Germinal center (tissue), 1 donor: ENCODE results near the gene PARVB.
"Not testable (repeated sequence)": the region's sequence is repeated elsewhere in the genome, so short reads cannot be mapped to it uniquely, and the experiment has no call there.

Experiments used
- DNase-seq: peaks from one replicate; pipeline ENCODE4 v3.0.0; 2012; ENCODE audit warnings: mixed read lengths, low spot score

PARVB gene

GRCh38 chr22:44110656-44111055 lies 86.6 kb downstream of the PARVB start:
- not testable (repeated sequence) for DNase-seq

- no peak for DNase-seq
Measured at GRCh38 chr22:44111562-44112155, 87.6 kb downstream of the PARVB start.

- no peak for DNase-seq
Measured at GRCh38 chr22:44112191-44112590, 88.1 kb downstream of the PARVB start.

- no peak for DNase-seq
Measured at GRCh38 chr22:44116331-44116730, 92.2 kb downstream of the PARVB start.

GRCh38 chr22:44116755-44117684 lies 92.9 kb downstream of the PARVB start:
- no peak for DNase-seq

GRCh38 chr22:44117746-44118145 lies 93.6 kb downstream of the PARVB start:
- DNase-seq, result no peak

DNA sequence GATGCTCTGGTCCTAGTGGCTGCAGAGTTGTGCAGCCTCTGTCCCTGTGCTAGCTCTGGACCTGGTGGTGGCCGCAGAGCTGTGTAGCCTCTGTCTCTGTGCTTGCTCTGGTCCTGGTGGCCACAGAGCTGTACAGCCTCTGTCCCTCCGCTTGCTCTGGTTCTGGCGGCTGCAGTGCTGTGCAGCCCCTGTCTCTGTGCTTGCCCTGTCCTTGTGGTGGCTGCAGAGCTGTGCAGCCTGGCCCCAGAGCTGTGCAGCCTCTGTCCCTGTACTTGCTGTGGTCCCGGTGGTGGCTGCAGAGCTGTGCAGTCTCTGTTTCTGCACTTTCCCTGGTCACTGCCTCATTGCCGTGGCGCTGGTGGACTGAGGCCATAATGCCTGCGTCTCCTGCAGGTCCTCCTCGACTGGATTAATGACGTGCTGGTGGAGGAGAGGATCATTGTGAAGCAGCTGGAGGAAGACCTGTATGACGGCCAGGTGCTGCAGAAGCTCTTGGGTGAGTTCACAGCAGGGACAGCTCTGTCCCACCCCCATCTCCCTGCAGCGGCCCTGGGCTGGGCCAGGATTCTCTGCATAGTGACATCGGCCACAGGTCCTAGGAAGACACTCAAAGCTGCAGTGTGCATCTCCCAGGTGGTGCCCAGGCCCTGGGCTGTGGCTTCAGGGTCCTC lies 94.7 kb downstream of the PARVB start:
- DNase-seq, result no peak

- DNase-seq, result no peak
Measured at GRCh38 chr22:44119669-44120313, 95.7 kb downstream of the PARVB start.

DNA sequence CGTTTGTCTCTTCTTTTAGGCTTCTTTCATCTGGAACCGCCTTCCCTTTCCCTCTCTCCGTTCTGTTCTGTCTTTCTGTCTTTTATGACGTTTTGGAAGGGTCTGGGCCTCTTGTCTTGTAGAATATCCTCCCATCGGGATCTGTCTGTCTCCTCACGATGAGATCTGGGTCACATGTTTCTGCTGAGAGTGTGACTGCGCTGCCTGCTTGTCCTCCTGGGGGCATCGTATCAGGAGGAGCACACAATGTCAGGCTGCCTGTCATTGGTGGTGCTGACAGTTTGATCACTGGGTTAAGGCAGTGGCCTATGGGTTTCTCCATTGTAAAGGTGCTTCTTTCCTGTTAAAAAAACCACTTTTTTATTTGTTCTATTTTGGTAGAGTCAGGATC lies 96.2 kb downstream of the PARVB start:
- DNase-seq, result no peak

- DNase-seq, result no peak
Measured at GRCh38 chr22:44125421-44125820, 101.3 kb downstream of the PARVB start.

DNA sequence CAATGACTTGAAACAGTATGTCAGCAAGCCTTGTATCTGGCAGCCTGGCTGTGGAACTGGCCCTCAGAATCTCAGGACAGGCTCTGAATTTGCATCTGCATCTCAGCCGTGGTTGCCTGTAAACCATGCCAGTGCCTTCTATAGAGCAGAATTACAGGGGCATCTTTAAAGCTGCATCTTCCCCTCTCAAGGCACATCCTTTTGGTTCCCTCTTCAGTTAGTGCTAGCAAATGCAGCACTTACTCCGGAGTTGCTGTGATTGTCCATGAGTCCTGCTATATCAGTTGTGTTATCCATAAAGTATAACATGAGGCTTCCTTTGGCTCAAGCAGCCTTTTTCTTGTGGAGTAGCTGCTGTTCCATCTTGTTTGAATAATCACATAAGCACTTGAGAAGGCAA lies 102.7 kb downstream of the PARVB start:
- no peak for DNase-seq

DNA sequence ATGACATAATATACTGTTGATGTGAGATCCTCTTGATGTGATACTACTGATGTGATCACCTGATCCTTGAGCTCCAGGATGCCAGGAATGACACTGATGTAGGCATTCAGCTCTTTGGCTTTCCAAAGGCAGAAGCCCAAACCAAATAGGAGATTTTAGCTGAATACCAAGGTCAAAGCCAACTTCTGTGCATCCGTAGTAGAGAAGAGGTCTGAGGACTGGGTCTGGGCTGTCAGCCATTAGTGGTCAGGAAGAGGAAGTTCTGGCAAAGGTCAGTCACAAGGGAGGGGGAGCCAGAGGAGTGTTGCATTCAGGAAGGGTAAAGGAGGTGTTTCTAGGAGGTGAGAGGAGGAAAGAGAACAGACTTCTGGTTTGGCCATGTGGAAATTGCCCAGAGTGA lies 103.3 kb downstream of the PARVB start:
- no peak for DNase-seq

DNA sequence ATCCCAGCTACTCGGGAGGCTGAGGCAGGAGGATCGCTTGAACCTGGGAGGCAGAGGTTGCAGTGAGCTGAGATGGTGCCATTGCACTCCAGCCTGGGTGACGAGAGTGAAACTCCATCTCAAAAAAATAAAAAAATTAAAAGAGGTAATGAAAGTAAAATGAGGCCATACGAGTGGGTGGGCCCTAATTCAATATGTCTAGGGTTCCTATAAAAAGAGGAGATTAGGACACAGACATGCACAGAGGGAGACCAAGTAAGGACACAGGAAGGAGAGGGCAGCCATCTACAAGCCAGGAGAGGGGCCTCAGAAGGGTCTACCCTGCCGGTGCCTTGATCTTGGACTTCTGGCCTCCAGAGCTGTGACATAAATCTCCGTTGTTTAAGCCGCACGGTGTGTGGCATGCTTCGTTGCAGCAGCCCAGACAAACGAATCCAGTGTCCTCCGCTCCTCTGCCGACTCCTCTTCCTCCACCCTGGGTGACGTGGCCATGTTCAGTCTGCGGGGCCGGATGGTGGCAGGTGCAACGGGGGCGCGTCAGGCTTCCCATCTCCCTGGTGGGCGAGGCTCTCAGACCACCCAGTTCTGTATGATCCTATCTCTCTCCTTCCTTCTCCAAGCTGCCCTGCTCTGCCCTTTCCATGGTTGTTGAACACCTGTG lies 105.0 kb downstream of the PARVB start:
- no peak for DNase-seq

- DNase-seq, result no peak
Measured at GRCh38 chr22:44129619-44129976, 105.5 kb downstream of the PARVB start.

- DNase-seq, result no peak
Measured at GRCh38 chr22:44130076-44130711, 106.1 kb downstream of the PARVB start.

- no peak for DNase-seq
Measured at GRCh38 chr22:44131412-44131811, 107.3 kb downstream of the PARVB start.

DNA sequence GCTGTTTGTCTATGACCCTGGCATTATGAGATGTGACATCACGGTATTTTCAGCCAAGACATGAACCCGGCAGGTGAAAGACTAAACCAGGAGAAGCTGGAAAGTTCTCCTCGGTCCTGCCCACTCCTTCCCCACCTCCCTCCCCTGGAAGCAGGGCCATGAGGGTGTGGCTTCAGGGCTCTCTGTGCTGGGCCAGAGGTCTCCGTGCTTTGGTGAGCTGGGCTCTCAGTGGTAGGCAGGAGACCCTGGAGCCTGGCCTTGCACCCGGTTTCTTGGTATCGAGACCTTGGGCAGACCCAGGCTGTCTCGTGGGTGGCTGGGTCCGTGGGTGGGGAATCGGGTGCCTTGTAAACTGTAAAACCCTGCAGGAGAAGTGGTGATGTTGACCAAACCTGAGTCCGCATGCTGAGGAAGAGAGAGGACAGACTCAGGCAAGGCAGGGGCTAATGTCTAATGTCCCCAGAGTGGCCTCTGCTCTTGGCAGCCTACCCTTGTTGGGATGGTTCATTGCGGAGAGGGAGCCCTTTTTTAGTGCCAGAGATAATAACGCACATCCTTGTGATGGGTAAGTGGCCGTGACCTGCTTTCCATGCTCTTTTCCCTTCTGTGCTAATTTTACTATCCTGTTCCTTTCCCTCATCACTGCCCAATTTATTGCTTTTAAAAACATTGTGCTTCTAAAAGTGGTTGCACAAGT lies 108.0 kb downstream of the PARVB start:
- DNase-seq, result no peak

GRCh38 chr22:44132724-44133123 lies 108.6 kb downstream of the PARVB start:
- no peak for DNase-seq

- no peak for DNase-seq
Measured at GRCh38 chr22:44133161-44133560, 109.1 kb downstream of the PARVB start.

DNA sequence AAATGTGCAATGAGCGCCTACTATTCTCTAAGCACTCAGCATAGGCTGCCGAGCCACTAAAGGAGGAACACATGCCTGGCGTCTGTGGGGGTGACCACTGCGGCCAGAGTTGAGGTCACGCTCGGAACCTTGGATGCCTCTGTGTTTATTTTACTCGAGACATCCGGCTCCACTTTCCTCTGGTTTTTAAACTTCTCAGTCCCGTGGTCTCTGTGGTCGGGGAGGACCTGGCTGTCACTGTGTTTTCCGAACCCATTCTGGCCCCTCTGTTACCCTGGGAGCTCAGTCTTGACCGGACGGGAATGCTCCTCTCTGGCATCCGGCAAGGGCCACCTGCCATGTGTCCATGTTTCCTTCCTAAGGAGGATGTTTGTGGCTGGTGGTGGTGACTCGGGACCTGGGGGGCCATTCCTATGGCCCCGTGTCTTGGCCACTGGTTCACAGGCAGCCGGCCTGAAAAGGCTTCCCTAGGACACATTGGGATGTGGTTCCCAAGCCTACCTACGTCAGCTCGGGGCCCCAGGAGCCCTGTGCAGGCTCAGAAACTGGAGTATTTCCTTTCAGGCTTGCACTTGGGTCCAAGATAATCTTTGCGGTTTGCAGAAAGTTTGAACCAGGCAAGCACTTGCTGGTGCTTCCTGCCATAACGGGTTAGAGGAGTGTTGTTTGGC lies 109.9 kb downstream of the PARVB start:
- no peak for DNase-seq
